ENCODE results near the gene IGBP1. TPM values are rescaled to one million over a fixed set of nuclear protein-coding genes. Genes with fewer than 3 reads are reported as not detected.
A peak's percentile ranks its signal among the peaks of the same experiment; 100 is the strongest.
"Not testable (repeated sequence)": the region's sequence is repeated elsewhere in the genome, so short reads cannot be mapped to it uniquely, and the experiment has no call there.

IGBP1 gene
- total RNA-seq, 1 donor from 2014 or later, result 58.7 TPM

DNA sequence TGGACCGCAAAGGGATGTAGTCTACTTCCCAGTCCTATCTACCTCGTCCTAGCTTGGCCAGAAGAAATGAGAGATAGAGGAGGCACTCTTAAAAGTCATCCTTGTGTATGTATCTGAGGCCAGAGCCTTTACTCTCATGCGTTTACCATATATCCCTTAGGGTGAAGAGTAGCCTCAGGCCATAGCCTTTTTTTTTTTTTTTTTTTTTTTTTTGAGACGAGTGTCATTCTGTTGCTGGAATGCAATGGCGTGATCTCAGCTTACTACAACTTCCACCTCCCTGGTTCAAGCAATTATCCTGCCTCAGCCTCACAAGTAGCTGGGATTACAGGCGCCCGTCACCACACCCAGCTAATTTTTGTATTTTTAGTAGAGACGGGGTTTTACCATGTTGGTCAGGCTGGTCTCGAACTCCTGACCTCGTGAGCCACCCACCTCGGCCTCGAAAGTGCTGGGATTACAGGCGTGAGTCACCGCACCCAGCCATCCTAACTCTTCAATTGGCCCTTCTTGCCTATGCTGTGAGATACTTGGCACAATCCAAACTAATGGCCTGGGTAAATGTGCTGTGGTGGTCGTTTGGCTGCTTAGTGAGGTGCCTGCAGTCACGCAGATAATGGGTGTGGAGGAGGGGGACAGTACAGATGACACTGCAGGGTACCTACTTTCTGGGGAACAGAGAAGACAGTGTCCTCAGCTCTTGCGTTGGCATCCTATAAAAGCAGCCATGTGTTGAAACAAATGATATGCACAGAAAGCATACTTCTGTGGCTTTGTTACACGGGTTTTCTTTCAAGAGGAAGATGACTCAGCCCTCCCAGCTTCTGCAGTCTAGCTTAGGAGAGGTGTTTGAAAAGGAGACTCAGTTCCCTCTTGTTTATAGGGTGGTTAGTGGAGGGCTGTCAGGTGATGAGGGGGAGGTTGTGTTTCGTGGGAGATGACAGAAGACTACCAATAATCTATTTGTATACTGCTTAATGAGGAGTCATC is 33.6 kb downstream of the IGBP1 start:
- DNase-seq (ENCODE audit: low spot score), result peak; percentile 10

DNA sequence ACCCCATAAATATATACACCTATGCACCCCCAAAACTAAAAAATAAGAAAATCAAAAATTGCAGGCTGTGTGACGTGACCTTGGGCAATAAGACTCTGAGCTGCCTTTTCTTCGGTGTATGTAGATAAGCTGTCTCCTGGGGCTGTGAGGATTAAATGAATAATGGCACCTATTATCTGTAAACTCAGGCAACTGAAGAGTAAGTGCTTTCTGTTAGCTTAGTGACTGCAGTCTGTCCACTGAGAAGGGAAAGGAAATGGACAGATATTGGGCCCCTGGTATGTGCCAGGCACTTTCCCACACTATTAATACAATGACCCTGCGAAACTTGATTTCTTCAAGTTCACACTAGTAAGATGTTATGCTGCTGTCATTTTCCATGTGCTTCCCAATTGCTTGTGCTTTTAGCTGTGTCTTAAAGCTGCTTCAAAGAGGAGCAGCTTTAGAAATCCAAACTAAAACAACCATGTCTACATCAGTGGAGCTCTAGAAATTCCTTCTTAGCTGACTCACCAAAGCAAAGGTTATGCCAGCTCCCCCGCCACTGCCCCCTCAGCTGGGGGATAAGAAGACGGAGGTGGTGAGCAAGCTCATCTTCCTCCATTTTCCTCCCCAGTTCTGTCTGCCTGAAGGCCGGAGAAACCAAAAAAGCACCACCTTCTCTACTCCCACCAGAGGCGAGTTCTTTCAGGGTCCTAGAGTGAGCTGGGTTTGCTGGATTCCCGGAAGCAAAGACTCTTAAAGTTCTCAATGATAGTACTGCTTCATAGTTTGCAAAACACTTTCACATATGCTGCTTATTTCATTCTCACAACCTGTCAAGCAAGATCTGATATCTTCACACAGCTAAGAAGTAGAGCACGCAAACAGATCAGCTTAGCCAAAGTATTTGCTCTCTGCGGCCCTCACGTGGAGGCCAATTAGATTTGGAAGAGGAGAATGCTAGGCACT is 35.3 kb downstream of the IGBP1 start:
- peak; percentile 73 for DNase-seq (ENCODE audit: low spot score)

DNA sequence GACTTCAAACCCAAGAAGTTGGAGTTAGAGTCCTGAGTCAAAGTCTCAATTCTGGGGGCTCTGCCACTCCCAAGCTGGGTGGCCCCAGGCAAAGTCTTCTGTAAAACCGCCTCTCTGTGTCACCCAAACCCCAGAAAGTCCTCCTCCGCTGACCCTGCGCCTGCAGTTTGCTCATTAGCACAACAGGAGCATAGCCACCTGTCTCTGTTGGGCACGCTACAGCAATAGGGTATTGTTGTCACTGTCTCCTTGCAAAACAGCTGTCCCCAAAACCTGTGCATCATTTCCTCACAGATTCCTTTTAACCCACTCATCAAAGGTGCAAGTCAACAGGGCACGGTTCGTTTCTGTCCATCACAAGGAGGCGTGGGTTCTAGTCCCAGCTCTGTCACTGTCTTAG is 36.0 kb downstream of the IGBP1 start:
- no peak for DNase-seq (ENCODE audit: low spot score)

DNA sequence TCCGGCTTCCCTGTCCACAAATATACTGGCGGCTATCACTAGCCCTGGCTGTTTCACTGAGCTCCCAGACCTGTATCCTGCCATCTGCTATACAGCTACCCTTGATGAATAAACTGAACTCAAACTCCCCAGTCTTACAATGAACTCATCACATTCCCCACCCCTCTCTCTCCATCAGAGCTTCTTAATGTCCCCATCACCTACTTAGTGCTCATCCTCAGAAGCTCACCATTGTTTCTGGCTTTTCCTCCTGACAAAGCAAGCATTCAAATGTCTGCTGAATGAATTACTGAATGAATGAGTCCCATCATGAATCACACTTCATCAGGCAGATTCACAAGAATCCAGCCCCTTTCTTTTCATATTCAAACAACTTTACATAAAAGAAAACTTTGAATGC is 38.4 kb downstream of the IGBP1 start:
- DNase-seq (ENCODE audit: low spot score), result no peak

DNA sequence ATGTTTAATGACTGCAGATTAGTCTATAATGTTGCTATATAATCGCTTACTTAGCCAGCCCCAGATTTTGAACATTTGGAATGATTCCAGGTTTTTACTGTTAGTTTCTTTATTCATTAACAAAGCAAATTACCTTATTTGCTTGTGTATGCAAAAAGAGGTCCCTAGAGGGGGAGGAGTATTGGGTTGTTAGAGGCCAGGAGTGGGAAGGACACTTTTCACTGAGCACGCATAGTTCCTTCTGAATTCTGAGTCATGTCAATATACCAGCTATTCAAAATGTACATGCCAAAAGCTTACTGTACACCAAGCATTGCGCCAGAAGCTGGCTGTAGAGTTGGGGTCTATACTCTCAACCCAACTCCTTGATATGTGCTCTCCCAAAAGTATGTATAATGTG is 39.0 kb downstream of the IGBP1 start:
- DNase-seq (ENCODE audit: low spot score), result no peak

DNA sequence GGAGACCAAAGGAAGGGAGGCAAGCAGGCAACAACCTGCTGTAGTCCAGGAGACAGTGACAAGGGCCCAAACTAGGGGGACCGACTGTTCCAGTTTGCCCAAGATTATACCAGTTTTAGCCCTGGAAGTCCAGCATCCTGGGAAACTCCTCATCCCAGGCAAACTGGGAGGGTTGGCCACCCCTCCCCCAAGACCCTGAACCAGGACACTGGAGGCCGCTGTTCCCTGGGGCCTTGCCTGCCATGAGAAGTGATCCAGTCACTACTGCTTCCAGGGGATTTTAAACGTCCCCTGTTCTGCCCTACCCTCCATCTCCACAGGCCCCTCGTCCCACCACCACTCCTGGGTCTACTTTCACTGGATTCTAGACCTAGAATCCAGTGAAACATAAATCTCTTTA is 39.7 kb downstream of the IGBP1 start:
- DNase-seq (ENCODE audit: low spot score), result no peak

DNA sequence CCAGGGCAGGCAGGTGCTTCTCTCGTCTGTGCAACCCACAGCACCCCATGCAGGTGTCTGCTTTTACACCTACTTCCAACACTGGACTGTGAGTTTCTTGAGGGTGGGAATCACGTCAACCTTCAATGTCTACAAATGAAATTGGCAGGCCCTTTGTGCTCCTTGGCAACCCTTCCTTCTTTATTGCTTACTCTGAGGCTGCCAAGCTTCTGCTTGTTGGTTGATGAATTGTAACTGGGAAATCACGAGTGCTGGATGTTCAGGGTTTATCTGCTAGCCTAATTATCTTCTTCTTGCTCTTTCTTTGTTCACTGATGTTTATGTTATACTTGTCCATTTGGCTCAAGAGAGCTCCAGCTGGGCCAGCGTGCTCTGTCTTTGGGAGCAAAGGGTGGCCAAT is 41.5 kb downstream of the IGBP1 start:
- DNase-seq (ENCODE audit: low spot score), result no peak

DNA sequence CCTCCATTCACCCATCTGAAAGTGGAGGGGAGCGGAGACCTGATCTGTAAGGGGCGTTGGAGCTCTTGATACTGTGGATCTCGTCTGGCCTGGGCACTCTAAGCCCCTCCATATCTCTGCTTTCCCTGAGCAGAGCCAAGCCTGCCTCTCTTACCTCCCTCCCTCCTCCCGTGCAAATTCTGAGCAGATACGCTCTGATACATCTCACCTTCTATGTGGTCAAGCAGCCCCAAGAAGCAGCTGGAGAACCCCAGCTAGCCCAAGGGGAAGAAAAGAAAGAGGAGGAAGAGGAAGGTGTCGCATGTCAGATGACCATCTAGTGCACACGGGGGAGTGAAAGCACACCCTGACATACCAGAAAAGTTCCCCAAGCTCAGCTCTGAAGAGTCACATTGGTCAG is 42.1 kb downstream of the IGBP1 start:
- DNase-seq (ENCODE audit: low spot score), result no peak

DNA sequence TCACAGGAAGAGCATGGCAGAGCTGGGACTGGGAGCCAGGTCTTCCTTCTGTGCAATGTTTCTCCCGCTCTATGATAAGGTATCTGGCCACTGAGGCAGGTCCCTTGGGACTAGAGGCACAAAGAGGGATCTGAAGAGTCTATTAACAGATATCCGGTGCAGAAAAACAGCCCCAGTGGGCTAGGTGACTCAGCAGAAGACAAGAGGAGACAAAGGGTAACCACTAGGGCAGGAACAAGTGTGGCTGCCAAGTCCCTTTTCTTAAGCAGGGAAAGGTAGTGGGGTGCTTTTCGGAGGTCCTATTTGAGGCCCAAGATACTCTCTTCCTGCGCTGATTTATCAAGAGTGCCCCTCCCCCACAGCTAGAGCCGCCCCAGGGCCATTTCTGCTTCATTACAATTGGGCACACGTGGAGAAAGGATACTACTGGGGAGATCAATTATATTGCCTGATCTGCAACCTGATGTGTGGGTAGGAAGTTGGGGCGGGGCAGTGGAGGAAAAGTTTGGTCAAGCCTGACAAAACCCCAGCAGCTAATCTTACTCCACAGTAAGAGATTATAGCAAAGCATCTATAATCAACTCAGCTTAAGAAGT is 43.8 kb downstream of the IGBP1 start, which contains the start of gene DGAT2L6:
Gene DGAT2L6, plus strand, starts transcription at position 546 of the 596 bp plus-strand sequence. CDS start 100 bp downstream, outside the sequence.
- no peak for DNase-seq (ENCODE audit: low spot score)

DNA sequence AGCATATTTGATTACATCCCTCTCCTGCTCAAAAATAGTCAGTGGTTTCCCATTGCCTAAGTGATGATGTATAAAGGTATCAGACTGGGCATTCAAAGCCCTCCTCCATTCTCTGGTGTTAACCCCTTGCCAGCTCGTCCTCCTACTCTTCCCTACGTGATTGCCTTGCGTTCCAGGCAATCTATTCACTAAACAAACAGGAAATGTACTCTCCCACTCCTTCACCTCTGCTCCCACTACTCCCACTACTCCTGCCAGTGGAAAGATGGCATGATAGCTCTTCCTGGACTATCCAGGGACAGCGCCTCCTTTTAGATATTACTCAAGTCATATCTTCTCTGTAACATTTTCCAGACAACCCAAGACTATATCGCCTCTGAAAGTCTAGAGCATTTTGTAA is 49.8 kb downstream of the IGBP1 start:
- DNase-seq (ENCODE audit: low spot score), result no peak

DNA sequence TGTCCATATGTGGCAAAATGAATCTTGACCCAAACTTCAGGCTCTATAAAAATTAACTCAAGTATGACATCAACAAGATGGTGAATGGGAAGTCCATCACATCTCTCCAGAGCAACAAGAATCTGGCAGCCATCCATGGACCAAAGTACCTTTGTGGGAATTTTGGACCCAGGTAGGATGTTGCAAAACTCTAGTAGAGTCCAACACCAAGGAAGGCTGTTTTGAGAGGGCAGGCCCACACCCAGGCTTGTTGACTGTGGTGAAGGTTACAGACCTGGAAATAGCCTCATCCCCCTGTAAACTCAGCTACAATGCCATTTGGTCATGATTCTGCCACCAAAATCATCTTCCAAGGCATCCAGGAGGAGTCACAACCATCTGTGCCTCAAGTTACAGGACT is 57.0 kb downstream of the IGBP1 start:
- no peak for DNase-seq (ENCODE audit: low spot score)

DNA sequence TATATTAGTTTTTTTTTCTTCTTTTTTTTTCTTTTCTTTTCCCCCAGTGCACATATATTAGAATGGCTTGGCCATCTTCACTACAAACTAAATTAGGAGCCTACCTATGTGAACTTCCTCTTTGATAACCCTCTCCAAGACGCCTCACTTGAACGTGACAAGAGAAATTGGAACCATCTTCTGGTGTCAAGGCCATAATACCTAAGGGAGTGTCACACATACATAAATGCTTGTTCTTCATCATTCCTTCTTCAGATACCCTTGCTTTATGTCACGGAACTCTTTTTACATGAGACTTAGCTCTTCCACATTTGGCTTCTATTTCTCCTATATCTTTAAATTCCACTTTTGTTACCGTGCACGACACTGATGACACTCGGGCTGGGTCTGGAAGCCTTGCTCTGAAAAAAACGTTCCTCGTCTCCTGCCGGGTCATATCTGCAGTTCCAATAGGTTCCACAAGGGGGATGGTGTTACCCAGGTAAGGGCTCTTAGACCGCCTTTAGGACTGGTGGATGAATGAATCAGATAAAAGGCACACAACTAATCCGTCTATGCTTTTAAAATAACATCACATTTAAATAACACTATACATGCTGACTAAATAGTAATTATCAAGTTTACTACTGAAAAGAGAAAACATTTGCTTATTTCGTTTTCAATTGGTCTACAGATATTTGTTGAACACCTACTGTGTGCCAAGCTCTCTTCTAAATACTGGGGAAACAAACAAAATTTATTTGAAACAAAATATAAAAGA is 63.9 kb downstream of the IGBP1 start:
- DNase-seq (ENCODE audit: low spot score), result peak; percentile 6

DNA sequence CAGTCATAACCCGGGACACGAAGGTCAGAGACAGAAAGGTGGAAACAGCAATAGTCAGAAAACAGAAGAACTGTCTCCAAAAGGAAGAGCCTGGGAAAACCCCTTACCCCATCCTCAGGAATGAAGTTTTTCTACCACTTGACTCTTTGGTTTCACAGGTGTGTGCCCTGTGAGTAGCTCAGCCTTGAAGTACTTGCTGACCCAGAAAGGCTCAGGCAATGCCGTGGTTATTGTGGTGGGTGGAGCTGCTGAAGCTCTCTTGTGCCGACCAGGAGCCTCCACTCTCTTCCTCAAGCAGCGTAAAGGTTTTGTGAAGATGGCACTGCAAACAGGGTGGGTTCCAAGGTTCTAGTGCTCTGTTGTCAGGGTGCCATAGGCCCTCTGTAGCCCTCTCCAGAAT is 68.5 kb downstream of the IGBP1 start:
- no peak for DNase-seq (ENCODE audit: low spot score)

DNA sequence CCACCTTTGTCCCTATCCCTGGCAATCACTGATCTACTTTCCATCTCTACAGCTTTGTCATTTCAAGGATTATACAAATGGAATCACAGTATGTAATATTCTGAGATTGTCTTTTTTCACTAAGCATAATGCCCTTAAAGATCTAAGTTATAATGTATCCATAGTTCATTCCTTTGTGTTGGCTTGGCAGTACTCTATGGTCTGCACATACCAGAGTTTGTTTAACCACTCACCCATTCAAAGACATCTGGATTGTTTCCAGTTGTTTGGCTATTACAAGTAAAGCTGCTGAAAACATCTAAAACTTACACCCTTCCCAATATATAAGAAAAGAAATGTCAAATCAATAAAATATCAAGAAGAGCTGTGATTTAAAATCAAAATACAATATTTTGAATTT is 75.2 kb downstream of the IGBP1 start:
- no peak for DNase-seq (ENCODE audit: low spot score)

DNA sequence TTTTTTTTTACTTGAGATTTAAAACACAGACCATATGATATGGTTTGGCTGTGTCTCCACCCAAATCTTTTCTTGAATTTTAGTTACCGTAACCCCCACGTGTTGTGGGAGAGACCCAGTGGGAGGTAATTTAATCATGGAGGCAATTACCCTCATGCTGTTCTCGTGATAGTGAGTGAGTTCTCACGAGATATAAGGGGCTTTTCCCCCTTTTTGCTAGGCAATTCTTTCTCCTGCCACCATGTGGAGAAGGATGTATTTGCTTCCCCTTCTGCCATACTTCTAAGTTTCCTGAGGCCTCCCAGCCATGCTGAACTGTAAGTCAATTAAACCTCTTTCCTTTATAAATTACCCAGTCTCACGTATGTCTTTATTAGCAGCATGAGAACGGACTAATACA is 76.3 kb downstream of the IGBP1 start:
- DNase-seq (ENCODE audit: low spot score), result not testable (repeated sequence)

Other genes starting within 250 kb of the IGBP1 start
- gene AWAT2, start 83.5 kb upstream of the IGBP1 start, total RNA-seq (ENCODE audit: insufficient read depth, low replicate concordance), result 0.96 TPM
- gene OTUD6A, start 71.0 kb upstream of the IGBP1 start, total RNA-seq (ENCODE audit: insufficient read depth, low replicate concordance), result not detected
- gene DGAT2L6, start 44.0 kb downstream of the IGBP1 start, total RNA-seq (ENCODE audit: insufficient read depth, low replicate concordance), result 0.96 TPM
- gene AWAT1, start 101.2 kb downstream of the IGBP1 start, total RNA-seq (ENCODE audit: insufficient read depth, low replicate concordance), result not detected
- gene P2RY4, start 126.8 kb downstream of the IGBP1 start, total RNA-seq (ENCODE audit: insufficient read depth, low replicate concordance), result 0.48 TPM
- not detected for gene ARR3, start 134.9 kb downstream of the IGBP1 start, total RNA-seq (ENCODE audit: insufficient read depth, low replicate concordance)
- gene RAB41, start 148.7 kb downstream of the IGBP1 start, total RNA-seq (ENCODE audit: insufficient read depth, low replicate concordance), result not detected
- gene PDZD11, start 156.5 kb downstream of the IGBP1 start, total RNA-seq (ENCODE audit: insufficient read depth, low replicate concordance), result 22.1 TPM
- gene KIF4A, start 156.7 kb downstream of the IGBP1 start, total RNA-seq (ENCODE audit: insufficient read depth, low replicate concordance), result 0.24 TPM